AG04450 (cell line): Measurements from ENCODE around the gene ETV6. TPM values are rescaled to one million over a fixed set of nuclear protein-coding genes. Genes with fewer than 3 reads are reported as not detected.
"Not testable (repeated sequence)": the region's sequence is repeated elsewhere in the genome, so short reads cannot be mapped to it uniquely, and the experiment has no call there.

Source experiments
- CTCF ChIA-PET: fragments of 300-600, 350-600 bp; formaldehyde crosslinking; extraction: SDS; loops from one replicate; lab custom pipeline; 2022; ENCODE audit warnings: antibody characterized with exemption, inconsistent platforms; lab: Charles Lee
- POLR2A ChIA-PET: fragments of 350-600 bp; formaldehyde crosslinking; extraction: SDS; loops from one replicate; lab custom pipeline; 2021; ENCODE audit warnings: antibody characterized with exemption, inconsistent platforms; lab: Yijun Ruan, JAX
- DNase-seq: peaks from one replicate; pipeline ENCODE4 v3.0.0-alpha.2; 2011; ENCODE audit warnings: low read depth, low spot score
- H3K27ac ChIP-seq: one replicate; pipeline ENCODE4 v1.5.1; 2012; ENCODE audit warnings: low read depth, low read length, control low read depth
- H3K27me3 ChIP-seq: one replicate; pipeline ENCODE4 v1.6.0; 2012; ENCODE audit warnings: low read length; ENCODE audit not compliant: control insufficient read depth, insufficient read depth
- H3K4me3 ChIP-seq: 2 replicates; pipeline ENCODE4 v1.5.1; 2011; ENCODE audit warnings: mild to moderate bottlenecking, low read depth, low read length, control low read depth
- H3K9me3 ChIP-seq: 2 replicates; pipeline ENCODE4 v1.5.1; 2012; ENCODE audit warnings: low read length; ENCODE audit not compliant: control insufficient read depth, insufficient read depth
- polyA plus RNA-seq: library from polyadenylated mRNA; depleted of rRNA; stranded (reverse); fragments of >200 nt; gene quantifications from 2 replicates; pipeline ENCODE4 v1.2.3, GENCODE V29; 2011
- TF ChIP-seq, protein P1 (sequence below): IDR thresholded peaks from 2 replicates; pipeline ENCODE4 v1.5.1; 2011; ENCODE audit warnings: low read depth, low read length, control low read depth, inconsistent platforms

ETV6 gene
- polyA plus RNA-seq, 1 experiment: 7.9 TPM

DNA sequence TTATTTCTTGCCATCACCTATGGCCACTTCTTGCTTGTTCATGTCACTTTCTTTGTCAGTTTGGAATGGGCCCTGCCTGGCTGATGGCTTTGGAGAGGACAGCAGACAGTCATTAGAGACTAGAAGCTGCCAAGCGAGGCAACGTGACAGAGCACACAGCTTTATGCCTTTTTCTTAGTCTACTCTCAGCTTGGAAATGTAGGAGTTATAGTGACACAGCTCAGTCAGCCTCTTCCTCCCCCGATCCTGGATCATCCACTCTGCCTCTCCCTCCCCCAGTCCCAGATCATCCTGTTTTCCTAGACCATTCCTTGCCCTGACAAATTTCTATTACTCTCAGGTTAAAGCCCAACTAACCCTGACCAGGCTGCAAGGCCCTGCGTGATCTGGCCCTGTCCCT, 26.6 kb downstream of the ETV6 start:
- TF ChIP-seq, protein P1, sequence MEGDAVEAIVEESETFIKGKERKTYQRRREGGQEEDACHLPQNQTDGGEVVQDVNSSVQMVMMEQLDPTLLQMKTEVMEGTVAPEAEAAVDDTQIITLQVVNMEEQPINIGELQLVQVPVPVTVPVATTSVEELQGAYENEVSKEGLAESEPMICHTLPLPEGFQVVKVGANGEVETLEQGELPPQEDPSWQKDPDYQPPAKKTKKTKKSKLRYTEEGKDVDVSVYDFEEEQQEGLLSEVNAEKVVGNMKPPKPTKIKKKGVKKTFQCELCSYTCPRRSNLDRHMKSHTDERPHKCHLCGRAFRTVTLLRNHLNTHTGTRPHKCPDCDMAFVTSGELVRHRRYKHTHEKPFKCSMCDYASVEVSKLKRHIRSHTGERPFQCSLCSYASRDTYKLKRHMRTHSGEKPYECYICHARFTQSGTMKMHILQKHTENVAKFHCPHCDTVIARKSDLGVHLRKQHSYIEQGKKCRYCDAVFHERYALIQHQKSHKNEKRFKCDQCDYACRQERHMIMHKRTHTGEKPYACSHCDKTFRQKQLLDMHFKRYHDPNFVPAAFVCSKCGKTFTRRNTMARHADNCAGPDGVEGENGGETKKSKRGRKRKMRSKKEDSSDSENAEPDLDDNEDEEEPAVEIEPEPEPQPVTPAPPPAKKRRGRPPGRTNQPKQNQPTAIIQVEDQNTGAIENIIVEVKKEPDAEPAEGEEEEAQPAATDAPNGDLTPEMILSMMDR: no peak
- DNase-seq: no peak
- Histone ChIP-seq H3K4me3 (no peak overlapping the region), H3K9me3 (no peaks in the 10 kb centered on the region), H3K27ac (no peak overlapping the region), H3K27me3 (no peaks in the 10 kb centered on the region)
- POLR2A ChIA-PET: no interaction called here
- CTCF ChIA-PET: no interaction called here

- no peak for DNase-seq
- H3K27ac ChIP-seq: no peak overlapping the region
- H3K27me3 ChIP-seq: no peaks in the 10 kb centered on the region
- H3K4me3 ChIP-seq: no peak overlapping the region
- TF ChIP-seq, protein P1: no peak
- ChIA-PET CTCF (interaction anchor here (0.6 kb wide), 1 partner anchor 215 kb away, joined by 7 read pairs; no protein-coding TSS in a partner anchor), POLR2A (no interaction called here)
- no peaks in the 10 kb centered on the region for H3K9me3 ChIP-seq
Observed at GRCh38 chr12:11677093-11677492, 27.6 kb downstream of the ETV6 start.

- CTCF ChIA-PET: interaction anchor here (0.6 kb wide), 1 partner anchor 214 kb away, joined by 7 read pairs; no protein-coding TSS in a partner anchor
- TF ChIP-seq, protein P1: no peak
- no peaks in the 10 kb centered on the region for H3K27me3 ChIP-seq
Observed at GRCh38 chr12:11677752-11678151, 28.3 kb downstream of the ETV6 start.

GRCh38 chr12:11678781-11679180, 29.3 kb downstream of the ETV6 start:
- DNase-seq: no peak
- Histone ChIP-seq H3K9me3 (no peaks in the 10 kb centered on the region), H3K27ac (no peak overlapping the region), H3K27me3 (no peaks in the 10 kb centered on the region), H3K4me3 (no peak overlapping the region)
- ChIA-PET CTCF (no interaction called here), POLR2A (no interaction called here)
- TF ChIP-seq, protein P1: no peak

More at GRCh38 chr12:11677752-11678151, 28.3 kb downstream of the ETV6 start:
- no peak overlapping the region for H3K4me3 ChIP-seq
- no peaks in the 10 kb centered on the region for H3K9me3 ChIP-seq
- no peak for DNase-seq
- POLR2A ChIA-PET: no interaction called here
- no peak overlapping the region for H3K27ac ChIP-seq

- H3K9me3 ChIP-seq: no peaks in the 10 kb centered on the region
- TF ChIP-seq, protein P1: no peak
- CTCF ChIA-PET: no interaction called here
- no peak overlapping the region for H3K4me3 ChIP-seq
- DNase-seq: no peak
- H3K27me3 ChIP-seq: no peaks in the 10 kb centered on the region
- no peak overlapping the region for H3K27ac ChIP-seq
- POLR2A ChIA-PET: no interaction called here
Observed at GRCh38 chr12:11681207-11681606, 31.7 kb downstream of the ETV6 start.

DNA sequence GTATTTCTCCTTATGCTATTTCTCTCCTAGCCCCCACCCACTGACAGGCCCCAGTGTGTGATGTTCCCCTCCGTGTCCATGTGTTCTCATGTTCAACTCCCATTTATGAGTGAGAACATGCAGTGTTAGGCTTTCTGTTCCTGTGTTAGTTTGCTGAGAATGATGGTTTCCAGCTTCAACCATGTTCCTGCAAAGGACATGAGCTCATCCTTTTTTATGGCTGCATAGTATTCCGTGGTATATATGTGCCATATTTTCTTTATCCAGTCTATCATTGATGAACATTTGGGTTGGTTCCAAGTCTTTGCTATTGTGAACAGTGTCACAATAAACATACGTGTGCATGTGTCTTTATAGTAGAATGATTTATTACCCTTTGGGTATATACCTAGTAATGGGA, 32.2 kb downstream of the ETV6 start:
- H3K9me3 ChIP-seq, H3K27ac ChIP-seq, POLR2A ChIA-PET, H3K27me3 ChIP-seq, DNase-seq, H3K4me3 ChIP-seq: not testable (repeated sequence)
- CTCF ChIA-PET: interaction anchor here (2.1 kb wide), 1 partner anchor 351 kb away, joined by 5 read pairs; no protein-coding TSS in a partner anchor
